Activated CD4-positive, alpha-beta T cell treated with anti-CD3 and anti-CD28 coated beads for 1 hour (primary cell): Measurements from ENCODE around the gene CREBZF.
"Not testable (repeated sequence)": the region's sequence is repeated elsewhere in the genome, so short reads cannot be mapped to it uniquely, and the experiment has no call there.

ENCODE experiments used
- DNase-seq: peaks from one replicate; pipeline ENCODE4 v3.0.0-alpha.2; 2020

Gene CREBZF

DNA sequence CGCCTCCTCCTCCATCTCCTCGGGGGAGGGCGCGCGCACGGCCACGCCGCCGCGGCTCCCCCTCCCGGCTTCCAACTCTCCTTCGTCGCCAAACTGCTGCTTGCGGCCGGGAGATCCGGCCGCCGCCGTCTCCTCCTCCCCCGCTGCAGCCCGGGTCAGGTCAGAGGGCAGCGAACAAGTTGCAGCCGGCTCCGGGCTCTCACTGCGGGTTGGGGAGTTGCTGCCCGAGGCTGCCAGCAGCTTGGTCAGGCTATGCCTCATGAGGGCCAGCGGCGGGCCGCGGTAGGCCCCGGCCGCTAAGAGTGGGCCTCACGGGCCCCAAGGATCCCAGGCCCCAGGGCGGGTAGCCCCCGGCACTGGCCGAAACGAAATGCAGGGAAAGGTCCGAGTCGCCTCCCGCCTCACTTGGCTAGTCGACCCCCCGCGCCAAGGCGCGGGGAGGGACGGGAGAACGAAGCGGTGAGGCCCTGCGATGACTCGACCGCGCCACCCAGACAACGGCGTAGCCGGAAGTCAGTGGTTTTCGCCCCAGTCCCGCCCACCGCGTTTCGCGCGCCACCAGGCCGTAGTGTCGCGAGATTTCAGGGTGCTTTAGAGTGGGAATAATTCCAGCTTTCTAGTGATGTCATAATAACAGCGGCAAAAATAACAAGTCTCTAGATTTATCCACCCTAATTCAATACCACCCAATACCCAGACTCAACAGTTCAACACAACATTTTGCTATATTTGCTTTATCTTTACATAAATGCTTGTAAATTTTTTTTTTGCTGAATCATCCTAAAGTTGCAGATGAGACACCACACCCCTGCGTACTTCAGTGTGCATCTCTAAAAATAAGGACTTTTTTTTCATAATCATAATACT is at the start of gene CREBZF:
Gene CREBZF (minus strand): TSS at position 515 of the 867 bp plus-strand sequence. CDS start 254 bp downstream, at position 261.
- peak; percentile 87 for DNase-seq

- DNase-seq, result no peak
Observed at GRCh38 chr11:85712953-85713352, 48.0 kb upstream of the CREBZF start.

- no peak for DNase-seq
Observed at GRCh38 chr11:85710917-85711316, 46.0 kb upstream of the CREBZF start.

DNA sequence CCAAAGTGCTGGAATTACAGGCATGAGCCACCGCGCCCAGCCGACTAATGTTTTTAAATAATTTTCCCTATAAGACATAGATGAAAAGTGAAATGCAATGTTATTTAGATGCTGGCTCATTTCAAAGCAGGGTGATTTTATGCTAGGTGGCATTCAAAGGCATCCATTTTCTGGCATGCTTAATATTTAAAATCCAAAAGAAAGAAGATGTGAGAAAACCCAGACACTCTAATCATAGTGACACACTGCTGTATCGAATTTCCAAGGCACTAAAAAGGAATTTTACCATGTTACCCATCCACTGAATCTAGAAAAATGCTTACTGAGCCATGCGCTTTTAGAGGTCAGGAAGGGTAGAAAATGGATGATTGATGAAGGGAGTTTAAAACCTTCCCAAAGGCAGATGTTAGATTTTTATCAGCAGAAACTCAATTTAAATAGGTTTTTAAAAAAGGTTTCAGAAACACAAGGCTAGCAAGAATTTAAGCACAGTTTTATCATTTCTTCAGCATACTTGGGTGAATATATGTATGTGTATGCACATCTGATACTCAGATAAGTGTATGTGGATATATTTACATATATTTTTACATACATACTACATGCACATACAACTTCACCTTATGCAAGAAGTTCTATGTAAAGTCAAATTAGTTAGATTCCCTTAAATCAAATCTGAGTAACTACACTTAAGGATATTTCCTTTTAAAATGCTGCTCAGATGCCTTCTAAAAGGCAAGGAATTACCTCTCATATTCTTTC is 45.2 kb upstream of the CREBZF start:
- no peak for DNase-seq

DNA sequence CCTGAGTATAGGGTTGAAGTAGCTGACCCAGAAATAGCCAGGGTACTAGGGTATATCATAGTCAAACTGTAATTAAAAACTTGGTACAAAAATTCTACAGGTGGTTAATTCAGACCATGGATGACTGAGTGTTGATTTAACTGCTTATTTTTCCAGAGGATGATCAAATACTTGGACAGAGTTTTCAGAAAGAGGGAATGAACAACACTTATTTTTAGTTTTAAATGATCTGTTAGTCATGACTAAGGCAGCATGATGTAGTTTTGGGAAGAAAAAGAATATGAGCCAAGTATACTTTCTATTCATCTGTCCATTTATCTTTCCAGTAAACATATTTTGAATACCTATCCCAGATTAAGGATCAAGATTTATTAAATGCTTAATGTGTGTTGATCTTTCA is 40.9 kb upstream of the CREBZF start:
- DNase-seq, result no peak

GRCh38 chr11:85704967-85705366 is 40.0 kb upstream of the CREBZF start:
- DNase-seq, result no peak

- no peak for DNase-seq
Observed at GRCh38 chr11:85699957-85700741, 35.2 kb upstream of the CREBZF start.

DNA sequence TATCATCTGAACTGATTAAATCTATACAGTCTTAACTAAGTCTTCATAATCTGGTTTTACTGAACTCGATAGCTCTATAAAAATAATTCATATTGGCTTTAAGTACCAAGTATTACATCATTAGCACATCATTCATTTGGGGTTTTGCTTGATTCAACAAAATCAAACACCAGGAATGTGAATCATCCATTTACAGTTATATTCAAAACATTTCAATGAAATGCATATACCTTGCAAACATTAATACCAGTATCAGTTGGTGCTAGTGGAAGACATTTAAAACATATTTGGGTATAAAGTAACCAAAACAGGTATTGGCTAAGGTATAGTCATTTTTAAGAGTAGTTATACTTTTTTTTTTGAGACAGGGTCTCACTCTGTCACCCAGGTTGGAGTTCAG is 33.3 kb upstream of the CREBZF start:
- no peak for DNase-seq

DNA sequence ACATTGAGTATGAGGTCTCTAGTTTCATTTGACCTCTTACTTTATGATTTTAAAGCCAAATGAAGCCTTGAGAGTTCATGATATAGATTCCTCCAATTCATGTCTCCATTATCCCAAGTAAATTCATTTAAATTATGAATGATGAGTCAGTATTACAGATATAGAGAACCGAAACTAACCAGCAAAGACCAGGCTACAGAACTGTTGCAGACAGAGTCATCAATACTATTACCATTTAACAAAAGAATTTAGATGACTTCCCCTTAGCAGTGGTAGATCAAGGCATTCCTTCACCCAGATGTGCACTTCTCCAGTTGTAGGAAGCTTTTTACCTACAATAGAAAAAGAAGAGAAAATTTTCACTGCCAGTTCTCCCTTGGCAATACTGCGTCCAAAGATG is 32.8 kb upstream of the CREBZF start:
- no peak for DNase-seq

DNA sequence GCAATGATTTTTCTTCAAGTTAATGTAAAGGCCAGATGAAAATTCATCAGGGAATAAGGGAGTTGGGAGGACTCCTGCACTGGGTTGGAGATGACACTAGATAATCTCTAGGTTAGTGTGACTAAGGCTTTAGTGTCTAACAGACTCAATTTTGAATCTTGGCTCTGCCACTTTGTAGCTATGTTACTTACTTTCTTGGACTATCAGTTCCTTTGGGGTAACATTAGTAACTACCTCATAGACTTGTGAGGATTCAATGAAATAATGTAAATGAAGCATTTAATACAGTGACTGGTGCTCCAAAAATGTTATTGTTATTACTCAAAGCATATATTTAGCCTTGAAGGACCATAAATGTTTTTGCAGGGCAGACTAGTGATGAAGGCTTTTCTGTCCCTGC is 30.6 kb upstream of the CREBZF start:
- DNase-seq, result no peak

DNA sequence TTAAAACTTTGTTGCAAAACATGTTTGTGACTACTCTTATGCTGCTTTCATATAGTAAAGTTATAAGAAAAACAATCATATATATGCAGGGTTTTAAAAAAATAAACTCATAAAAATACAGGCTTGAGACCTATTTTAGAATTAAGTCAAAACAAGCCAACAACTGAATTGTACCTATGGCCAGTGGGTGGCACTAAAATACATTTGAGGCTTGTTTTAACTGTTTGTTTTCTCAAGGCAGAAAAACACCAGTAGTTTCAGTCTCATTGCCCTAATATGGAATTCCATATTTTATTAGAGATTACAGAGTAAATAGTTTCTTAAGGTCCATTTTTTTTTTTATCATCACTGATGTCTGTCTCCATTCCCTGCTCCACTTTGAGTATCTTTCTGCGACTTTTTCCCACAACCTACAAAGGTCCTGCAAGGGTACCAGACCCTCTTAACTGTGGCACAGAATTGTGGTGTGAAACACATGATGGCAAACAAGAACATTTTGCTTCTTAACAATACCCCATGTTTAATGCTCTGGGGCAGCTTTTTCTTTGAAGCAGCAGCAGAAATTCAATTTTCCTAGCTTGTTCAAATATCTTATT is 29.6 kb upstream of the CREBZF start:
- DNase-seq, result no peak

GRCh38 chr11:85685820-85686459 is 21.0 kb upstream of the CREBZF start, which contains the start of gene CCDC89:
Gene CCDC89, minus strand, starts transcription at chr11:85686195. Its CDS starts 65 bp downstream, at chr11:85686130.
- no peak for DNase-seq

DNA sequence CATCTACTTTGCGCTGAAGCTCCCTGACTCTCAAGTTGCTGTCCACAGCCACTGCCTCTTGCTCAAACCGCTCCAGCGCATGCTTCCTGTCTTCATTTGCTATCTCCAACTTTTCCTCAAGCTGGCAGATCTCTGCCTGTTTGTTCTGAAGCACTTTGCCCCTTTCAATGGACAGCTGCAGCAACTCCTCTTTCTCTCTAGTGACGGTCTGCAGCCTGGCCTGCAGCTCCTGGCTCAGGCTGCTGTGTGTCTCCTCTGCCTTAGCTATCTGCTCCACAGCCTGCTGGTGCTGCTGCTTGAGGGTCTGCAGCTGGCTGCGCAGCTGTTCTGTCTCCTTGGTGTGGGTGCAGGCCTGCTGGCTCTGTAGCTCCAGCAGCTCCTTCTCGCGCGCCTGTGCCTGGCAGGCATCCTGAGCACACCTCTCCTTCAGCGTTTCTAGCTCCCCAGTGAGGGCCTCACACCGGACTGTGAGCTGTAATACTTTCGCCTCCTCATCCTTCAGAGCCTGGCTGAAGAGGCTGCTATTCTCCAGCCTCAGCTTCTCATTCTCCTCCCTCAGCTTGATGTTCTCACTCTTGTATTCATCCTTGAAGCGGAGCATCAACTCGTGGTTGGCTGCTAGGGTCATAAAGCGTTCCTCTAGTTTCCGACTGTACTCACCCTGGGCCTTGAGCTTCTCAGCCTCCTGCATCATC is 20.3 kb upstream of the CREBZF start:
- no peak for DNase-seq

DNA sequence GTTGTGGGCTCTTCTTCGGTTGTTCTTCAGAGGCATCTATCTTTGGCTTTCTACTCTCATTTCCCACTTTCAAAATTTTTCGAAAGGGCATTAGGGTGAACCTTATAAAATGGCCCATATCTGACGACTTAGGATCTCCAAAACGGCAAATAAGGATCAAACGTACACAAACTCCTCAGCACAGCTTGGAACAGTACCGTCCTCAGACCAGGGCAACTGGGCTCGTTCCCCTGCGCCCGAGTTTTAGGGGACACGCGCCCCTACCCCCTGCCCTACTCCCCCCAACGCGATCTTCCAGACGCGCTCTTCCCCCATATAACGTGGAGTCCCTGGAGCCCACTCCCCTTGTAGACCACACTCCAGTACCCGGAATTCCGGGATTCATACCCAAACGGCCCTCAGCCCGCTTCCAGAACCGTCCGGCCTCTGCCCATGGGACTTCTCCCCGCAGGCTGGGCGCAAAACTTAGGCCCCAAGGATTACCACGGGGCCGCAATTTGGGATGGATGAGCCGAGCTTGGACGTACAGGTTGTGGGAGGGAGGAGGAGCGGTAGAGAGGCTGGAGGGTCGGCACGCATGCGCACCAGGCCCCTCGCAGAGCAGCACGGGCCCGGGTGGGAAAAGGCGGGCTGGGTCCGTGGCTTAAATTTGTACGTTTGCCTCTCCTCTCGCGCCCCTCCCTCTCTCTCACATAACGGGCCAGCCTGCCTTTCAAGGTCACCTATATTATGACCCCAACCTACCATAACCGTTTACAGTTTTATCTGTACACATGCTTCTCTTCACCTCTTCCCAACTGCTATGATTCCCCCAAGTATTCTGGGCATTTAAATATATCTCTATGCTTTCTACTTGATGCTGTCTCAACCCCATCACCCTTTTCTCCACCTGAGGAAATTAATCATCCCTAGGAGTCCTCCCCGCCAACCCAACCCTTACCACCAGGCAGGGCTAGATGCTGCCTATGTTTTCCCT is 17.7 kb upstream of the CREBZF start:
- peak; percentile 46 for DNase-seq

DNA sequence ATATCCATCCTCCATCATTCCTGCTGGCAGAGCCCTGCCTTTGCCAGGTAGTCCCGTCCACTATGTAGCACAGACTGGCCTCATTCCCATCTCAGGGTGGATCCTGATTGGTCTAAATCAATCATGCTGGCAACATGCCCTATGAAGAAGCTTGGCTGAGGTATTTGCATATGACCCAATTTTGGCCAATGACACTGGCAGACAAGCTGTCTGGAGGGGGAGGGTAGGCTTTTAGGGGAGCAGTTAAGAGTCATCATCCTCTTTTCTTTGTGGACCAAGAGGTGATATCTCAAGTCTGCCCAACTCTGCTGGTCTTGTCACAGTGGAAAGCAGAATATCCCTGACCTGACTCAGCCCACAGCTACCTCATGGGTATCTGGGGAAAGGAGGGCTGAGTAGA is 16.0 kb upstream of the CREBZF start:
- DNase-seq, result no peak

DNA sequence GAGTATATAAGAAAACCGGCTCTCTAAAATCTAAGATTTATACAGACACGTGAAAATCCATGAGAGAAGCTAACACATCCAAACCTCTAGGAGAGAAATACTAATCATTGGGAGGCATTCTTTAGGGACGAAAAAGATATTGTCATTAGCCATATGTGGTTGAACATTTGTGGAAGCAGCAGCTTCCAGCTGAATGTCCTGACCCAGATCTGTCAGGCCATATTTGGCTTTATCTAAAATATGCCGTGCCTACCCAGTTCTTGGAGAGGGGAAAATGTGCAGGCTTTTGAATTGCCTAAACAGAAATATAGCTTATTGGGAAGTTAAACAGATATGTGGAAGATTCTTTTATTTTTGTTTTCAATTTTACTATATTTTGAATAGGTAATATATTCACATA is 14.6 kb upstream of the CREBZF start:
- DNase-seq, result no peak

GRCh38 chr11:85673393-85673792 is 8.5 kb upstream of the CREBZF start:
- no peak for DNase-seq

DNA sequence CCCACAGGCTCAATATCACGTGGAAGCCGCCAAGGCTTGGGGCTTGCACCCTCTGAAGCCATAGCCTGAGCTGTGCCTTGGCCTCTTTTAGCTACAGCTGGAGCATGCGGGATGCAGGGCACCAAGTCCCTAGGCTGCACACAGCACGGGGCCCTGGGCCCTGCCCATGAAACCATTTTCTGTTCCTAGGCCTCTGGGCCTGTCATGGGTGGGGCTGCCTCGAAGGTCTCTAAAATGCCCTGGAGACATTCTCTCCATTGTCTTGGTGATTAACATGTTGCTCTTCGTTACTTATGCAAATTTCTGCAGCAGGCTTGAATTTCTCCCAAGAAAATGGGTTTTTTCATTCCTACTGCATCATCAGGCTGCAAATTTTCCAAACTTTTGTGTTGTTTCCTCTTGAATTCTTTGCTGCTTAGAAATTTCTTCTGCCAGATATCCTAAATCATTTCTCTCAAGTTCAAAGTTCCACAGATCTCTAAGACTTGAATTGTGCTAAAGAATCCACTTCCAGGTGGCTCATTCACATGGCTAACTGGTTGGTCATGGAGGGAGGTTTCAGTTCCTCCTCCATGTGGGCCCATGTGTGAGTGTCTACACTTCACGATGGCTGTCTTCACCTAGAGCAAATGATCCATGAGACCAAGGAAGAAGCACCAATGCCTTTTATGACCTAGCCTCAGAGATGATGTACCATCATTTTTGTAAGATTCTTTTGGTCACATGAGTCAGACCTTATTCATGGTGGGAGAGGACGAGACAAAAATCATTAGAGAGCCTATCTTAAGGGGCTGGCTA is 7.4 kb upstream of the CREBZF start:
- no peak for DNase-seq

DNA sequence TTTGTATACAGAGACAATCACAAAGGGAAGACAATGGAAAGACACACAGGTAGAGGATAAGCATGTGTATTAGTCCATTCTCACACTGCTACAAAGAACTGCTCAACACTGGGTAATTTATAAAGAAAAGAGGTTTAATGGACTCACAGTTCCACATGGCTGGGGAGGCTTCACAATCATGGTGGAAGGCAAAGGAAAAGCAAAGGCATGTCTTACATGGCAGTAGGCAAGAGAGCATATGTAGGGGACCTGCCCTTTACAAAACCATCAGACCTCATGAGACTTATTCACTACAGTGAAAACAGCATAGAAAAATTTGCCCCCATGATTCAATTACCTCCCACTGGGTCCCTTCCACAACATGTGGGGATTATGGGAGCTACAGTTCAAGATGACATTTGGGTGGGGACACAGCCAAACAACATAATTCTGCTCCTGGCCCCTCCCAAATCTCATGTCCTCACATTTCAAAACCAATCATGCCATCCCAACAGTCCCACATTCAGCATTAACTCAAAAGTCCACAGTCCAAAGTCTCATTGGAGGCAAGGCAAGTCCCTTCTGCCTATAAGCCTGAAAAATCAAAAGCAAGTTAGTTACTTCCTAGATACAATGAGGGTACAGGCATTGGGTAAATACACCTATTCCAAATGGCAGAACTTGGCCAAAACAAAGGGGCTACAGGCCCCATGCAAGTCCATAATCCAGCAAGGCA is 6.2 kb upstream of the CREBZF start:
- DNase-seq, result not testable (repeated sequence)
